Liver (tissue), 9 donors: ENCODE results near the gene ESRRB. TPM values are rescaled to one million over a fixed set of nuclear protein-coding genes. Genes with fewer than 3 reads are reported as not detected.

Experiments used
- DNase-seq: peaks from one replicate; pipeline ENCODE4 v3.0.0-alpha.2; 2017; ENCODE audit warnings: low spot score
- H3K27ac ChIP-seq, 2 donors: one replicate each; pipeline ENCODE4 v1.7.0; 2013; ENCODE audit warnings: inconsistent platforms in 2 of 2, low read length in 2 of 2, control low read depth in 1 of 2, low read depth in 1 of 2, mild to moderate bottlenecking in 1 of 2
- H3K27me3 ChIP-seq, 4 donors: one replicate each; pipeline versions ENCODE4 v1.6.1 to v1.7.0; 2013; ENCODE audit warnings: low read length in 3 of 4, inconsistent platforms in 1 of 4, mild to moderate bottlenecking in 1 of 4, moderate library complexity in 1 of 4; ENCODE audit not compliant: control insufficient read depth in 4 of 4, insufficient read depth in 4 of 4
- H3K36me3 ChIP-seq, 4 donors: one replicate each; pipeline versions ENCODE4 v1.6.1 to v1.7.0; 2013; ENCODE audit warnings: low read length in 3 of 4, mild to moderate bottlenecking in 3 of 4, low read depth in 1 of 4, moderate library complexity in 1 of 4; ENCODE audit not compliant: control insufficient read depth in 4 of 4, insufficient read depth in 3 of 4
- H3K4me1 ChIP-seq, 4 donors: one replicate each; pipeline versions ENCODE4 v1.6.1 to v1.7.0; 2013; ENCODE audit warnings: low read length in 3 of 4, mild to moderate bottlenecking in 3 of 4, moderate library complexity in 1 of 4; ENCODE audit not compliant: control insufficient read depth in 4 of 4, insufficient read depth in 4 of 4
- H3K4me3 ChIP-seq, 3 donors: one replicate each; pipeline versions ENCODE4 v1.6.1 to v1.7.0; 2013; ENCODE audit warnings: low read length in 3 of 3, control low read depth in 1 of 3, low read depth in 1 of 3, mild to moderate bottlenecking in 1 of 3
- H3K9ac ChIP-seq, 2 donors: one replicate each; pipeline ENCODE4 v1.7.0; 2013; ENCODE audit warnings: low read length in 2 of 2, mild to moderate bottlenecking in 2 of 2, moderate library complexity in 2 of 2, control low read depth in 1 of 2, low read depth in 1 of 2
- H3K9me3 ChIP-seq, 4 donors: one replicate each; pipeline versions ENCODE4 v1.6.1 to v1.7.0; 2013; ENCODE audit warnings: low read length in 3 of 4; ENCODE audit not compliant: control insufficient read depth in 4 of 4
- FOXA1 ChIP-seq: IDR thresholded peaks from 2 replicates; pipeline ENCODE4 v1.6.1; 2016; ENCODE audit warnings: antibody characterized with exemption
- FOXA2 ChIP-seq: IDR thresholded peaks from 2 replicates; pipeline ENCODE4 v1.6.1; 2016; ENCODE audit warnings: antibody characterized with exemption
- GABPA ChIP-seq, 2 donors: IDR thresholded peaks in 1 of 2; conservative IDR thresholded peaks in 1 of 2; 2 replicates each; pipeline ENCODE4 v1.6.1; 2016; ENCODE audit warnings: antibody characterized with exemption in 2 of 2, mild to moderate bottlenecking in 1 of 2, moderate library complexity in 1 of 2
- HNF4A ChIP-seq, 2 donors: conservative IDR thresholded peaks; 2 replicates each; pipeline ENCODE4 v1.6.1; 2016; ENCODE audit warnings: antibody characterized with exemption in 2 of 2, mild to moderate bottlenecking in 2 of 2
- HNF4G ChIP-seq: IDR thresholded peaks from 2 replicates; pipeline ENCODE4 v1.6.1; 2016; ENCODE audit warnings: antibody characterized with exemption
- JUND ChIP-seq, 2 donors: IDR thresholded peaks; 2 replicates each; pipeline ENCODE4 v1.6.1; 2016; ENCODE audit warnings: antibody characterized with exemption in 2 of 2
- NR2F2 ChIP-seq: IDR thresholded peaks from 2 replicates; pipeline ENCODE4 v1.6.1; 2016; ENCODE audit warnings: antibody characterized with exemption
- RAD21 ChIP-seq, 2 donors: IDR thresholded peaks; 2 replicates each; pipeline ENCODE4 v1.6.1; 2016; ENCODE audit warnings: antibody characterized with exemption in 2 of 2, mild to moderate bottlenecking in 2 of 2
- REST ChIP-seq: IDR thresholded peaks from 2 replicates; pipeline ENCODE4 v1.6.1; 2016; ENCODE audit warnings: antibody characterized with exemption, mild to moderate bottlenecking
- RXRA ChIP-seq, 2 donors: IDR thresholded peaks; 2 replicates each; pipeline ENCODE4 v1.6.1; 2017 to 2018; ENCODE audit warnings: antibody characterized with exemption in 2 of 2, mild to moderate bottlenecking in 1 of 2
- SP1 ChIP-seq: IDR thresholded peaks from 2 replicates; pipeline ENCODE4 v1.6.1; 2018; ENCODE audit warnings: antibody characterized with exemption, mild to moderate bottlenecking
- TAF1 ChIP-seq: conservative IDR thresholded peaks from 2 replicates; pipeline ENCODE4 v1.6.1; 2016; ENCODE audit warnings: antibody characterized with exemption, mild to moderate bottlenecking
- YY1 ChIP-seq: IDR thresholded peaks from 2 replicates; pipeline ENCODE4 v1.6.1; 2016; ENCODE audit warnings: antibody characterized with exemption, mild to moderate bottlenecking
- WGBS: extraction: QIAGEN DNeasy Blood & Tissue Kit; methylation state at CpG from one replicate; pipeline ENCODE4 v1.1.7; 2013; 5-methylcytosine and 5-hydroxymethylcytosine counted together
- polyA plus RNA-seq, 2 donors: library from polyadenylated mRNA; stranded (reverse) in 1 of 2; unstranded in 1 of 2; fragments of 200-250 nt in 1 of 2; fragments of >200 nt in 1 of 2; fragmentation: Nextera tagmentation in 1 of 2; extraction: Ambion mirVana in 1 of 2; gene quantifications; one replicate each; pipeline versions ENCODE4 v1.2.1 to v1.2.3, GENCODE V29; 2013 to 2015
- total RNA-seq, 2 donors: library from RNA; depleted of rRNA; stranded (reverse); fragments of >200 nt; gene quantifications; one replicate each; pipeline ENCODE4 v1.2.3, GENCODE V29; 2014
- TF ChIP-seq, protein P1 (sequence below): fragments of 150-350 bp; IDR thresholded peaks from 2 replicates; pipeline ENCODE4 v1.5.1; 2017; ENCODE audit warnings: improper control_type of control experiment, low read depth, low read length; ENCODE audit not compliant: missing input control
- TF ChIP-seq, protein P2 (sequence below): IDR thresholded peaks from 2 replicates; pipeline ENCODE4 v1.6.1; 2016; ENCODE audit warnings: antibody characterized with exemption
- TF ChIP-seq, protein P3 (sequence below): IDR thresholded peaks from 2 replicates; pipeline ENCODE4 v1.6.1; 2016; ENCODE audit warnings: antibody characterized with exemption
- TF ChIP-seq, protein P4 (sequence below): IDR thresholded peaks from 2 replicates; pipeline ENCODE4 v1.6.1; 2016; ENCODE audit warnings: antibody characterized with exemption
- donor health status: healthy.
- donor health status: healthy.
- donor health status: healthy.
- donor health status: healthy.
- donor health status: healthy.

Gene ESRRB
- total and polyA plus RNA-seq, 4 donors = 0.08 to 0.21 (median 0.11) TPM

DNA sequence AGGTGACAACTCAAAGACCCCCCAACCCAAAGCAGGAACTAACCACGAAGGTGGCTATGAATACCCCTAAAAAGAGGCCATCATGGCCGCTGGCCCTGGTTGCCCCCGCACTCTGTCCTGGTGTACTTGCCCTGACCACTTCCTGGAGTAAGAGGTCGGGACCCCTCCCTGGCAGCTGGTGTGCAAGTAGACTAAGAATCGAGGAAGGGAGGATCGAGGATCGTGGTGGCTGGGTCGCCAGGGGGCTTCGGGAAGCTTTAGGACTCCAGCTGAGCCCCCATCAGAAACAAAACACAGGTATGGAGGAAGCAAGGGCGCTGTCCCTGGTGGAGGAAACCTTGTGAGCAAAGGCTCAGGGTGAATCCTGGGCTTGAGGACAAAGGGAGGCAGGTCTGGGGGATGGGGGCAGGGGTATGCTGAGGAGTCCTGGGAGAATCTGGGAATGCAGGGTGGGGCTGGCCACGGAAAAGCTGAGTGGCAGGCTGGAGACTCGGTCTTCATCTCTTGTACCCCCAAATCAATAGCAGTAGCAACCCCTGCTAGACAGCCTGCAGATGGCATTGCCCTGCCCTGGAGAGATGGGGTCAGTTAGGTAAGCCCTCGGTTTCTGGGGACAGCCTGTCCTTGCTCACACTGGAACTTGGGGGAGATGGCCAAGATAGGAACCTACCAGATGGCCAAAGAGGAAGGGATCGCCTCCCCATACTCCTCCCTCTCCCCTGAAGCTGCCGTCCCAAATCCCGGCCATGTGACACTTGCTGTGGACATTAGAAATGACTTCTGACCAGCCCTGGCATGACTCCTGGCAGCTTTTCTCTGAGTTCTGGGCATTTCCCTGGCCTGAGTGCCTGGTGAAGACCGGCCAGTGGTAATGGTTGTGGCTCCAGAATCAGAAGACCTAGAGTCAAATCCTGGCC, 45.3 kb upstream of the ESRRB start:
- Histone ChIP-seq H3K4me3 (no peak overlapping the region), H3K9me3 (no peaks in the 10 kb centered on the region), H3K4me1 (peaks cover 0 to 12% (median 5%) of the 10 kb centered on the region in 4 donors), H3K27me3 (no peaks in the 10 kb centered on the region), H3K27ac (no peak overlapping the region), H3K36me3 (no peaks in the 10 kb centered on the region), H3K9ac (no peak overlapping the region)
- no peak for DNase-seq
- WGBS = 53% methylated on average over 17 of the region's 17 CpGs
- TF ChIP-seq NR2F2 (no peak), HNF4A (conservative IDR thresholded peaks at IDR 0.05) (no peak), RXRA (IDR thresholded peaks at IDR 0.05) (no peak)
- TF ChIP-seq, protein P1, sequence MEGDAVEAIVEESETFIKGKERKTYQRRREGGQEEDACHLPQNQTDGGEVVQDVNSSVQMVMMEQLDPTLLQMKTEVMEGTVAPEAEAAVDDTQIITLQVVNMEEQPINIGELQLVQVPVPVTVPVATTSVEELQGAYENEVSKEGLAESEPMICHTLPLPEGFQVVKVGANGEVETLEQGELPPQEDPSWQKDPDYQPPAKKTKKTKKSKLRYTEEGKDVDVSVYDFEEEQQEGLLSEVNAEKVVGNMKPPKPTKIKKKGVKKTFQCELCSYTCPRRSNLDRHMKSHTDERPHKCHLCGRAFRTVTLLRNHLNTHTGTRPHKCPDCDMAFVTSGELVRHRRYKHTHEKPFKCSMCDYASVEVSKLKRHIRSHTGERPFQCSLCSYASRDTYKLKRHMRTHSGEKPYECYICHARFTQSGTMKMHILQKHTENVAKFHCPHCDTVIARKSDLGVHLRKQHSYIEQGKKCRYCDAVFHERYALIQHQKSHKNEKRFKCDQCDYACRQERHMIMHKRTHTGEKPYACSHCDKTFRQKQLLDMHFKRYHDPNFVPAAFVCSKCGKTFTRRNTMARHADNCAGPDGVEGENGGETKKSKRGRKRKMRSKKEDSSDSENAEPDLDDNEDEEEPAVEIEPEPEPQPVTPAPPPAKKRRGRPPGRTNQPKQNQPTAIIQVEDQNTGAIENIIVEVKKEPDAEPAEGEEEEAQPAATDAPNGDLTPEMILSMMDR = no peak

DNA sequence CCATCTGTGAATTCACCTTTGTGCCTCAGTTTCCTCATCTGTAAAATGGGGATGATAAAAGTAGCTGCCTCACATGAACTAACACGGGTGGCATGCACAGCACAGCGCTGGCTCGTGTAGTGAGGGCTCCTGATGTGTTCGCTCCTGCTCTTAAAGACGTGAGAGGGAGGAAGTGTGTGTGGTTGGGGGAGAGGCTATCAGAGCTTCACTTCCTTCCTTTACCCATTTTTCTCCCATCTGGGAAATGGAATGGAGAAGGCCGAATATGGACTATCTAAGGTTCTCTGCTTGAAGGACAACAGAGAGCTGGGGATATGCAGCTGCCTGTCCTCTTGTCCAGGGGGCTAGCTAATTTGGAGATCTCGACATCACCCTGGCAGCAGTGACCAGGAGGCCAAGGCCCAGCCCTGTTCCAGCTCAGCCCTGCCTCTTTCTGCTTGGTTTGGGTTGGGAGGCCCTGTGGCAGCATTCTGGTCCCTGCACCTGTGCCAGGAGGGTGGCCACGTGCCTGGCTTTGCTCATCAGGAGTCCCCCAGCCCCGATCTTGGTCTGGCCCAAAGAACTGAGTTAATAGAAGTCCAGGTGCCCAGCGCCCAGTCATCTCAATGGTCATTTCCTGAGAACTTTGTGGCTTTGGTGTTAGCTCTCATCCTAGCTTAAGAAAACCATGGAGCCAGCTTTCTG, 44.5 kb upstream of the ESRRB start:
- H3K9me3 ChIP-seq = no peaks in the 10 kb centered on the region
- TF ChIP-seq RAD21 (IDR thresholded peaks at IDR 0.05) = no peak
- TF ChIP-seq, protein P2, sequence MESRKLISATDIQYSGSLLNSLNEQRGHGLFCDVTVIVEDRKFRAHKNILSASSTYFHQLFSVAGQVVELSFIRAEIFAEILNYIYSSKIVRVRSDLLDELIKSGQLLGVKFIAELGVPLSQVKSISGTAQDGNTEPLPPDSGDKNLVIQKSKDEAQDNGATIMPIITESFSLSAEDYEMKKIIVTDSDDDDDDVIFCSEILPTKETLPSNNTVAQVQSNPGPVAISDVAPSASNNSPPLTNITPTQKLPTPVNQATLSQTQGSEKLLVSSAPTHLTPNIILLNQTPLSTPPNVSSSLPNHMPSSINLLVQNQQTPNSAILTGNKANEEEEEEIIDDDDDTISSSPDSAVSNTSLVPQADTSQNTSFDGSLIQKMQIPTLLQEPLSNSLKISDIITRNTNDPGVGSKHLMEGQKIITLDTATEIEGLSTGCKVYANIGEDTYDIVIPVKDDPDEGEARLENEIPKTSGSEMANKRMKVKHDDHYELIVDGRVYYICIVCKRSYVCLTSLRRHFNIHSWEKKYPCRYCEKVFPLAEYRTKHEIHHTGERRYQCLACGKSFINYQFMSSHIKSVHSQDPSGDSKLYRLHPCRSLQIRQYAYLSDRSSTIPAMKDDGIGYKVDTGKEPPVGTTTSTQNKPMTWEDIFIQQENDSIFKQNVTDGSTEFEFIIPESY = no peak
- no peak for TF ChIP-seq HNF4G
- no peak for TF ChIP-seq FOXA1
- no peak for TF ChIP-seq RXRA (IDR thresholded peaks at IDR 0.05)
- no peak for TF ChIP-seq REST
- no peak for TF ChIP-seq GABPA (IDR thresholded peaks at IDR 0.05 in 1 of 2, conservative IDR thresholded peaks at IDR 0.05 in 1 of 2)
- TF ChIP-seq HNF4A (conservative IDR thresholded peaks at IDR 0.05) = no peak
- TF ChIP-seq SP1 = no peak
- no peak for TF ChIP-seq FOXA2
- TF ChIP-seq, protein P1 = no peak
- no peak for TF ChIP-seq YY1
- TF ChIP-seq, protein P3, sequence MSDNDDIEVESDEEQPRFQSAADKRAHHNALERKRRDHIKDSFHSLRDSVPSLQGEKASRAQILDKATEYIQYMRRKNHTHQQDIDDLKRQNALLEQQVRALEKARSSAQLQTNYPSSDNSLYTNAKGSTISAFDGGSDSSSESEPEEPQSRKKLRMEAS = no peak
- no peak for TF ChIP-seq NR2F2
- TF ChIP-seq, protein P4, sequence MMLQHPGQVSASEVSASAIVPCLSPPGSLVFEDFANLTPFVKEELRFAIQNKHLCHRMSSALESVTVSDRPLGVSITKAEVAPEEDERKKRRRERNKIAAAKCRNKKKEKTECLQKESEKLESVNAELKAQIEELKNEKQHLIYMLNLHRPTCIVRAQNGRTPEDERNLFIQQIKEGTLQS = no peak
- no peak for TF ChIP-seq JUND (IDR thresholded peaks at IDR 0.05)
- no peak for TF ChIP-seq TAF1
- H3K27me3 ChIP-seq = no peaks in the 10 kb centered on the region
- DNase-seq = no peak
- peaks cover 0 to 12% (median 5%) of the 10 kb centered on the region in 4 donors for H3K4me1 ChIP-seq
- WGBS = 76% methylated on average over 10 of the region's 10 CpGs
- no peak overlapping the region for H3K4me3 ChIP-seq
- no peaks in the 10 kb centered on the region for H3K36me3 ChIP-seq
- no peak overlapping the region for H3K9ac ChIP-seq
- H3K27ac ChIP-seq = no peak overlapping the region
